GM18873 (cell line): ENCODE results near the gene ARMC5.
"Not testable (repeated sequence)": the region's sequence is repeated elsewhere in the genome, so short reads cannot be mapped to it uniquely, and the experiment has no call there.

Source experiments
- ATAC-seq: cut with Tn5 transposase; IDR thresholded peaks from one replicate; pipeline ENCODE4 v1.9.1; 2021; ENCODE audit warnings: mild to moderate bottlenecking, moderate library complexity, moderate number of reproducible peaks; ENCODE audit not compliant: unreplicated experiment, low FRiP score

ARMC5 gene

GRCh38 chr16:31489616-31490584, 30.6 kb downstream of the ARMC5 start:
- ATAC-seq: no peak

DNA sequence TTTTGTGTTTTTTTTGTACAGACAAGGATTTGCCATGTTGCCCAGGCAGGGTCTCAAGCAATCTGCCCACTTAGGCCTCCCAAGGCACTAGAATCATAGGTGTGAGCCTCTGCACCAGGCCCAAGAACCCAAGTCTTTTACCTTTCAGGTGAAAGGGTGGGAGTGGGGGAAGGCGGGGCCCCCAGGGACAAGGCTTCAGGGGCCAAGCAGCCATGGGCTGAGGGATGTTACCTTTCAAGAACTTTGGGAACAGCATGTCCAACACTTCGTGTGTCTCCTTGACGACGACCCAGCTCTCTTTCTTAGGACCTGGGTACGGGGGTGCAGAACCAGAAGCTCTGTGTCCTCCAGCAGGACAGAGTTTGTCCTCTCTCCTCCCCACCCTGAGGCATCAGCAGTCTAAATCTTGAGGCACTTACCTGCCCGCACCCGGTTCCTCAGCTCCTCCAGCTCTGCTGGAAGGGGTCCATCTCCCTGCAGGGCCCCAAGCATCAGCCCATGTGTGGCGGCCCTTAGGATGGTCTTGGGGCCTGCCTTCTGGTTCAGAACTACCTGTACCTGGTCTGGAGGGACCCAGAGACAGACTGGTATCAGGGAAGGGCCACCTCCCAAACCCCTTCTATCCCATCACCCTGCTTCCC, 32.6 kb downstream of the ARMC5 start:
- ATAC-seq: no peak

GRCh38 chr16:31493506-31494125, 34.3 kb downstream of the ARMC5 start:
- no peak for ATAC-seq

- ATAC-seq: no peak
Observed at GRCh38 chr16:31496670-31497069, 37.4 kb downstream of the ARMC5 start.

DNA sequence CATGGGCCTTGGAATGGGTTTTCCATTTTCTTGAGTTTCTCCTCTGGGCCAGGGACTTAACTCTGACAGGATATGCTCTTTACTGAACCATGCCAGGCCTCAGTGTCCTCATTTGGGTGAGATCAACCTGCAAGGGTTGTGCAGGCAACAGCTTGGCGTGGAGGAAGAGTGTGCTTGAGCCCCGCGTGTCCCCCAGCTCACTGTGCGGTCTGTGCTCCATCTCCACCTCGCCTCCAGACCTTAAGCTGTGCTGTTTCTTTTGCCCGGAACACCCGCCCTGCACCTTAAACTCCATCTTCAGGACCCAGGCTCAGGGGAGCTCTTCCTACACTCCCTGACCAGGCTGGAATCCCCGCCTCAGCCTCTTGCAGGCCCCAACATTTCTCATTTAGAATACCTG, 39.2 kb downstream of the ARMC5 start:
- no peak for ATAC-seq

GRCh38 chr16:31499928-31500327, 40.6 kb downstream of the ARMC5 start:
- ATAC-seq: no peak

DNA sequence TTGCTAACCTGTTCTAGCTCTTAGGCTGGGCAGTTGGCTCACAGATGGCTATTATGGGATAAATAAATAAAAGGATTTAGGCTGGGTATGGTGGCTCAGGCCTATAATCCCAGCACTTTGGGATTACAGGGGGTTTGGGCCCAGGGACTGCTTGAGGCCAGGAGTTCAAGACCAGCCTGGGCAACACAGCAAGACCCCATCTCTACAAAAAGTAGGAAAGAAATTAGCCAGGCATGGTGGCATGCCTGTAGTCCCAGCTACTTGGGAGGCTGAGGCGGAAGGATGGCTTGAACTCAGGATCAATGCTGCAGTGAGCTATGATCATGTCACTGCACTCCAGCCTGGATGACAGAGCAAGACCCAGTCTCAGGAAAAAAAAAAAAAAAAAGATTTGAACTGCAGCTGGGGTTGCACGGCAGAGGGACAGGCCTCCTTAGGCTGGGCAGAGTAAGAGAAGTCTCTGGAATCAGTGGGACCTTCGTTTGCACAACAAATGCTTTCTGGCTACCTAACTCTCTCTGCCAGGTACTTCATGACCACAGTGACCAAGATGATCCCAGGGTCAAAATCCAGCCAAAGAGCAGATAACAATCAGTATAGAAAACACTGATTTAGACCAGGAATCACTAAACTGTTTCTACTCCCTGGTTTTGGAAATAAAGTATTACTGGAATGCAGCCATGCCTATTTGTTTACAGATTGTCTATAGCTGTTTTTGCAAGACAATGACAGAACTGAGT, 42.1 kb downstream of the ARMC5 start:
- ATAC-seq: no peak

DNA sequence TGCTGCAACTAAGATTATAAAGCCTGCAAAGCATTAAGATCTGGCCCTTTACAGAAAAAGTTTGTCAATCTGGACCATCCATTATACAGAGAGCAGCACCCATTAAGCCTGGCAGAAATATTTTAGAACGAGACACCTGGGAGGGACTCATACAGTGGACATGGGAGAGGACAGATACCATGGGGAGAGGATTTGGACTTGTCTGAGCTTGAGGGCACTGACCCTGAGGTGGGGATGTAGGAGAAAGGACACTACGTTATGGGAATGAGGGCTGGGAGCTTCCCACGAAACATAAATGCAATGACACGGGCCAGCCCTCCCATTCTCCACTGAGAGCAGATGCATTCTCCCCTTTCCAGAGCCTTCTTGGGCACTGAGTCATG, 42.7 kb downstream of the ARMC5 start:
- no peak for ATAC-seq

- ATAC-seq: no peak
Observed at GRCh38 chr16:31502981-31503380, 43.7 kb downstream of the ARMC5 start.

DNA sequence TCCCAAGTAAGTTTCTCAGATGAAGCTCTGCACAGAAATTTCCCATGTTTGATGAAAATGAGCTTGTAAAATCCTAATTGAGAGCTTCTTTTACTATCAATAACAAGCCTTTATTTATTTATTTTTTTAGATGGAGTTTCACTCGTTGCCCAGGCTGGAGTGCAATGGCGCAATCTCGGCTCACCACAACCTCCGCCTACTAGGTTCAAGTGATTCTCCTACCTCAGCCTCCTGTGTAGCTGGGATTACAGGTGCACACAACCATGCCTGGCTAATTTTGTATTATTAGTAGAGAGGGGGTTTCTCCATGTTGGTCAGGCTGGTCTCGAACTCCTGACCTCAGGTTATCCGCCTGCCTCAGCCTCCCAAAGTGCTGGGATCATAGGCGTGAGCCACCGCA, 44.3 kb downstream of the ARMC5 start:
- not testable (repeated sequence) for ATAC-seq

GRCh38 chr16:31504159-31504558, 44.9 kb downstream of the ARMC5 start:
- ATAC-seq: no peak

DNA sequence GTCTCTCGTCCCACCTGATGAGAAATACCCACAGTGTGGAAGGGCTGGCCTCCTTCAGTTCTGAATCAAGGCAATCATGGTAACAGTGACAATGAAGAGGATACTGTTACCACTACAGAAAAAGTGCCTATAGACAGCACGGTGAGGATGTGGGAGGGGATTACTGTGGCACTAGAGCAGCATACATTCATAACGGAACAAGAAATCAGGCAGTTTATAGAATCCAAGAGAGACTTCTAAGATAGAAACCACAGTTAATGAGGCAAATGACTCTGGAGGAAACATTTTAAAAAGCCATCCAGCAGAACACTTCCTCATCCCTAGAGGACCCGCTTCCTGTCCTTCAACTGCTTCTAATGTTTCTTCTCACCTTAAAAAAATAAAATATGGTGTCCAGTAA, 46.2 kb downstream of the ARMC5 start:
- peak; percentile 38 for ATAC-seq

DNA sequence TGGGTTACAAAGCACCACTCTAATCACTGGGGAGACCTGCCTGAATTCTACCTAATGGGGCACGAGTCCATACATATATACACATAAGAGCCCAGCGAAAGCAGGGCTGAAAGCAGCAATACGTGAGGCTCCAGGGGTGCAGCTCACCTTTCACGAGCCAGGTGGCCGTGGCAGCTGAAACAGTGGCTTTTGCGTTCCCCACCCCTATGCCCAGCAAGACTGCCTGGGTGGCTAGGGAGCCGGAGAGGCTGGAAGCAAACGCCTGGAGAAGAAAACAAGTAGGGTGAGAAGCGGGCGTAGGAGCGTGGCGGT, 48.3 kb downstream of the ARMC5 start:
- ATAC-seq: peak; percentile 4

- ATAC-seq: peak; percentile 83
Observed at GRCh38 chr16:31507929-31508705, 48.8 kb downstream of the ARMC5 start, which contains the start of gene RUSF1. Gene RUSF1 (minus strand): TSS chr16:31508391. CDS start chr16:31508373, 18 bp downstream.

- ATAC-seq: no peak
Observed at GRCh38 chr16:31508706-31509195, 49.5 kb downstream of the ARMC5 start.

DNA sequence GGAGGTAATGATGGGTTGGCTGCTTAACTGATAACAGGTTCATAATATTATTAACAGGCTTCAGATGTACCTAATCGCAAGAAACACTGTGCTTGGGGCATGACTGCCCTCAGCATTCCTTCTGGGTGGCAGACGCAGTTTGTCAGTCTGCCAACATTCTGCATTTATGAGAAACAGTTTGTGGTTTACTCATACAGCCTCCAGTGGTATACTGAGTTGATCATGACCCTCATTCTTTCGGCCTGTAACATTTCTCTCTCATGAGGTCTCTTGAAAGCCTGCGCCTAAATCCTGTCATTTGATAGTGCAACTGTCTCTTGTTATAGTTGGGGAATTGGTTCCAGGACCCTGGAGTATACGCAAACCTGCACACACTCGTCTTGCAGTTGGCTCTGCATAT, 53.8 kb downstream of the ARMC5 start:
- no peak for ATAC-seq

DNA sequence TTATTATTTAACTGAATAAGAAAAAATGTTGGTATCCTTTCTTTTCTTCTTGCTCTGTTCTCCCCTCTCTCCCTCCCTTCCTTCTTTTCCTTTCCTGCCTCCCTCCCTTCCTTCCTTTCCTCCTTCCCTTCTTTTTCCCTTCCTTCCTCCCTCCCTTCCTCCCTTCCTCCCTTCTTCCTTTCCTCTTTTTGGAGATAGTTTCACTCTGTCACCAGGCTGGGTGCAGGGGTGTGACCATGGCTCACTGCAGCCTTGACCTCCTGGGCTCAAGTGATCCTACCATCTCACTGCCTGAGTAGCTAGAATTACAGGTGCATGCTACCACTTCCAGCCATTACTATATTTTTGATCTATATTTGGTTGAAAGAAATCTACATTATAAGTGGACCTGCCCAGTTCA, 54.6 kb downstream of the ARMC5 start:
- ATAC-seq: no peak
